IMR-90 (cell line): ENCODE measurements around the gene ANKRD33B. TPM values are rescaled to one million over a fixed set of nuclear protein-coding genes. Genes with fewer than 3 reads are reported as not detected.

Experiments used
- ATAC-seq: fragments of 200-7000 bp; cut with Tn5 transposase; 2 replicates; pipeline ENCODE4 v1.9.1; 2020; ENCODE audit warnings: low read depth, mild to moderate bottlenecking, moderate library complexity
- BruUV-seq: library from RNA; stranded (reverse); fragments of 400-500 nt; replicated peaks from 2 replicates; lab custom pipeline; 2021; lab: Mats Ljungman, UMichigan
- CTCF ChIA-PET: fragments of 300-600 bp; formaldehyde crosslinking; extraction: SDS; loops from one replicate; lab custom pipeline; 2021; ENCODE audit warnings: antibody characterized with exemption; lab: Yijun Ruan, JAX
- POLR2A ChIA-PET: fragments of 300-600 bp; sonication (Branson Sonifier 250); formaldehyde crosslinking; loops from one replicate; lab custom pipeline; 2022; ENCODE audit warnings: antibody characterized with exemption; ENCODE audit not compliant: unreplicated experiment; lab: Charles Lee
- DNase-seq: peaks from one replicate; pipeline ENCODE4 v3.0.0; 2013
- H2AFZ ChIP-seq: replicated peaks from 2 replicates; pipeline ENCODE3; 2013; ENCODE audit warnings: low read length, mild to moderate bottlenecking; ENCODE audit not compliant: poor library complexity
- H2AK5ac ChIP-seq: 2 replicates; pipeline ENCODE4 v1.6.1; 2013; ENCODE audit warnings: low read depth, low read length, inconsistent platforms
- H2AK9ac ChIP-seq: replicated peaks from 2 replicates; pipeline ENCODE3; 2013; ENCODE audit warnings: mild to moderate bottlenecking, low read depth, low read length, moderate library complexity; ENCODE audit not compliant: poor library complexity
- H2BK120ac ChIP-seq: 2 replicates; pipeline ENCODE4 v1.6.1; 2013; ENCODE audit warnings: low read depth, low read length, inconsistent platforms
- H2BK15ac ChIP-seq: 3 replicates; pipeline ENCODE4 v1.6.1; 2013; ENCODE audit warnings: low read depth, low read length, inconsistent platforms
- H2BK20ac ChIP-seq: 2 replicates; pipeline ENCODE4 v1.6.1; 2013; ENCODE audit warnings: low read depth, mild to moderate bottlenecking, inconsistent platforms, low read length, moderate library complexity
- H2BK5ac ChIP-seq: 2 replicates; pipeline ENCODE4 v1.6.1; 2013; ENCODE audit warnings: mild to moderate bottlenecking, low read depth, low read length, inconsistent platforms; ENCODE audit not compliant: poor library complexity, severe bottlenecking
- H3K14ac ChIP-seq: replicated peaks from 2 replicates; pipeline ENCODE4 v1.6.1; 2013; ENCODE audit warnings: low read depth, low read length, inconsistent platforms
- H3K18ac ChIP-seq: 2 replicates; pipeline ENCODE4 v1.6.1; 2013; ENCODE audit warnings: low read depth, low read length, control low read depth
- H3K23ac ChIP-seq: 2 replicates; pipeline ENCODE4 v1.6.1; 2013; ENCODE audit warnings: low read depth, low read length, inconsistent platforms
- H3K27ac ChIP-seq: 2 replicates; pipeline ENCODE4 v1.5.1; 2013; ENCODE audit warnings: mild to moderate bottlenecking, control low read depth, low read length; ENCODE audit not compliant: insufficient read depth
- H3K27me3 ChIP-seq: 2 replicates; pipeline ENCODE4 v1.6.1; 2013; ENCODE audit warnings: low read length; ENCODE audit not compliant: control insufficient read depth, insufficient read depth
- H3K36me3 ChIP-seq: 2 replicates; pipeline ENCODE4 v1.6.1; 2013; ENCODE audit warnings: low read length, mixed read lengths; ENCODE audit not compliant: control insufficient read depth, insufficient read depth
- H3K4ac ChIP-seq: 2 replicates; pipeline ENCODE4 v1.6.1; 2013; ENCODE audit warnings: low read depth, low read length, inconsistent platforms
- H3K4me1 ChIP-seq: 2 replicates; pipeline ENCODE4 v1.6.1; 2013; ENCODE audit warnings: low read length, mixed read lengths; ENCODE audit not compliant: control insufficient read depth, insufficient read depth
- H3K4me2 ChIP-seq: 2 replicates; pipeline ENCODE4 v1.6.1; 2013; ENCODE audit warnings: low read depth, mild to moderate bottlenecking, control low read depth, low read length, moderate library complexity
- H3K4me3 ChIP-seq: 2 replicates; pipeline ENCODE4 v1.5.1; 2013; ENCODE audit warnings: low read depth, mild to moderate bottlenecking, control low read depth, low read length, moderate library complexity; ENCODE audit not compliant: insufficient read depth
- H3K56ac ChIP-seq: 2 replicates; pipeline ENCODE4 v1.6.1; 2013; ENCODE audit warnings: low read length, inconsistent platforms; ENCODE audit not compliant: insufficient read depth; ENCODE audit errors: extremely low read depth
- H3K79me1 ChIP-seq, 2 experiments: 2 replicates each; pipeline ENCODE4 v1.6.1; 2013; ENCODE audit warnings: low read length in 2 of 2, inconsistent platforms in 1 of 2, low read depth in 1 of 2
- H3K9ac ChIP-seq: 2 replicates; pipeline ENCODE4 v1.6.1; 2013; ENCODE audit warnings: low read depth, low read length, control low read depth
- H3K9me1 ChIP-seq: 2 replicates; pipeline ENCODE4 v1.6.1; 2013; ENCODE audit warnings: low read length, inconsistent platforms; ENCODE audit not compliant: insufficient read depth
- H3K9me3 ChIP-seq: 2 replicates; pipeline ENCODE4 v1.6.1; 2013; ENCODE audit warnings: low read length; ENCODE audit not compliant: control insufficient read depth, insufficient read depth
- H4K20me1 ChIP-seq: 2 replicates; pipeline ENCODE4 v1.6.1; 2013; ENCODE audit warnings: low read length, inconsistent platforms; ENCODE audit not compliant: insufficient read depth
- H4K5ac ChIP-seq: 2 replicates; pipeline ENCODE4 v1.6.1; 2013; ENCODE audit warnings: mild to moderate bottlenecking, low read depth, low read length, control low read depth
- H4K8ac ChIP-seq, 2 experiments: 2 replicates each; pipeline ENCODE4 v1.6.1; 2013; ENCODE audit warnings: low read depth in 2 of 2, low read length in 2 of 2, control low read depth in 1 of 2, inconsistent platforms in 1 of 2
- H4K91ac ChIP-seq: 2 replicates; pipeline ENCODE4 v1.6.1; 2013; ENCODE audit warnings: low read depth, low read length, inconsistent platforms; ENCODE audit not compliant: insufficient read depth
- ELK1 ChIP-seq: fragments of 150-350 bp; IDR thresholded peaks from 2 replicates; pipeline ENCODE4 v1.6.1; 2016; ENCODE audit warnings: low read depth, mild to moderate bottlenecking, low read length, moderate library complexity, borderline replicate concordance
- MAFK ChIP-seq: IDR thresholded peaks from 2 replicates; pipeline ENCODE4 v1.6.1; 2012; ENCODE audit warnings: low read depth, low read length, improper control_type of control experiment
- MAZ ChIP-seq: IDR thresholded peaks from 2 replicates; pipeline ENCODE4 v1.6.1; 2012; ENCODE audit warnings: low read depth, mild to moderate bottlenecking, low read length, improper control_type of control experiment, moderate library complexity, borderline replicate concordance
- NFE2L2 ChIP-seq: fragments of 150-350 bp; IDR thresholded peaks from 2 replicates; pipeline ENCODE4 v1.6.1; 2016; ENCODE audit warnings: low read depth, mild to moderate bottlenecking, low read length
- POLR2A ChIP-seq: IDR thresholded peaks from 2 replicates; pipeline ENCODE4 v1.6.1; 2012; ENCODE audit warnings: mild to moderate bottlenecking, low read depth, low read length
- RAD21 ChIP-seq: IDR thresholded peaks from 2 replicates; pipeline ENCODE4 v1.6.1; 2012; ENCODE audit warnings: low read length, improper control_type of control experiment
- RCOR1 ChIP-seq: IDR thresholded peaks from 2 replicates; pipeline ENCODE4 v1.6.1; 2012; ENCODE audit warnings: mild to moderate bottlenecking, low read length, improper control_type of control experiment; ENCODE audit not compliant: insufficient replicate concordance
- RFX5 ChIP-seq: IDR thresholded peaks from 2 replicates; pipeline ENCODE4 v1.8.0; 2012; ENCODE audit warnings: low read depth, mild to moderate bottlenecking, low read length, moderate library complexity
- SMC3 ChIP-seq: fragments of 150-350 bp; IDR thresholded peaks from 2 replicates; pipeline ENCODE4 v1.6.1; 2016; ENCODE audit warnings: low read depth, mild to moderate bottlenecking, antibody characterized with exemption, low read length, moderate library complexity
- WGBS, 2 experiments: methylation state at CpG; one replicate each; pipeline versions ENCODE4 v1.1.5 to v1.1.7; 2013; ENCODE audit warnings: missing lambda C conversion rate in 2 of 2; ENCODE audit not compliant: insufficient read length in 1 of 2; ENCODE audit errors: extremely low coverage in 2 of 2; 5-methylcytosine and 5-hydroxymethylcytosine counted together
- dilution Hi-C: fragments of 300-500 bp; cut with HindIII; formaldehyde crosslinking; loops from one replicate; pipeline ENCODE4 v1.14.3; 2018; ENCODE audit warnings: low sequenced_read_pairs; ENCODE audit not compliant: unreplicated experiment
- in situ Hi-C: fragments of 300-500 bp; cut with MboI; formaldehyde crosslinking; loops from 3 replicates; pipeline ENCODE4 v1.14.3; 2019; ENCODE audit warnings: low sequenced_read_pairs, inconsistent platforms, mixed read lengths
- intact Hi-C: fragments of 100-400 bp; cut with micrococcal nuclease; formaldehyde crosslinking; loops from 2 replicates; pipeline ENCODE4 v1.10.0; 2022
- polyA plus RNA-seq, 3 experiments: library from polyadenylated mRNA; depleted of rRNA; stranded (reverse); fragments of >200 nt; gene quantifications; 2 replicates each; pipeline ENCODE4 v1.2.3, GENCODE V29; 2012; ENCODE audit warnings: low replicate concordance in 1 of 3
- total RNA-seq: library from RNA; depleted of rRNA; stranded (reverse); fragments of >200 nt; gene quantifications from 2 replicates; pipeline ENCODE4 v1.2.3, GENCODE V29; 2012

ANKRD33B gene
- total and polyA plus RNA-seq, 2 of the 4 experiments (the other 2 are of a cell fraction), result 2.5 to 3.3 TPM

- no peak overlapping the region for H4K5ac ChIP-seq
- H4K8ac ChIP-seq, result no peak overlapping the region
- TF ChIP-seq NFE2L2 (no peak), MAZ (no peak), RCOR1 (no peak), ELK1 (no peak), RFX5 (no peak), MAFK (no peak), RAD21 (no peak), POLR2A (no peak), SMC3 (no peak)
- no peak overlapping the region for H2AK5ac ChIP-seq
- no peak overlapping the region for H3K9ac ChIP-seq
- intact Hi-C loops (no loop called here), in situ Hi-C loops (no loop called here), dilution Hi-C loops (no loop called here)
- peaks cover 1% of the 10 kb centered on the region; the same call in 1 of the 2 replicates for H3K36me3 ChIP-seq
- 80% methylated on average over 2 of the region's 8 CpGs; no CpG with 5 or more reads in 1 of the 2 experiments for WGBS, 2 experiments
- peaks cover 48% of the 10 kb centered on the region for H4K20me1 ChIP-seq
- no peak overlapping the region for H3K56ac ChIP-seq
- no peak overlapping the region for H2BK5ac ChIP-seq
- H3K27me3 ChIP-seq, result no peaks in the 10 kb centered on the region
- ChIA-PET CTCF (no interaction called here), POLR2A (no interaction called here)
- peaks cover 30 to 67% of the 10 kb centered on the region in 2 experiments for H3K79me1 ChIP-seq
- H2AK9ac ChIP-seq, result no peak overlapping the region
- DNase-seq (no peak), ATAC-seq (no peak)
- peaks cover 12% of the 10 kb centered on the region for H3K9me1 ChIP-seq
- H2AFZ ChIP-seq, result no peak overlapping the region
- H3K14ac ChIP-seq, result no peak overlapping the region
- H3K4me3 ChIP-seq, result no peak overlapping the region
- no TSS peak for BruUV-seq
- H3K18ac ChIP-seq, result no peak overlapping the region
- H4K91ac ChIP-seq, result no peak overlapping the region
- no peak overlapping the region for H3K27ac ChIP-seq
- H3K4me1 ChIP-seq, result peaks cover 4% of the 10 kb centered on the region; the same call in 1 of the 2 replicates
- H3K4me2 ChIP-seq, result no peak overlapping the region
- H3K23ac ChIP-seq, result no peak overlapping the region
- no peaks in the 10 kb centered on the region for H3K9me3 ChIP-seq
- H2BK15ac ChIP-seq, result no peak overlapping the region
- no peak overlapping the region for H2BK20ac ChIP-seq
- H2BK120ac ChIP-seq, result no peak overlapping the region
- no peak overlapping the region for H3K4ac ChIP-seq
Observed at GRCh38 chr5:10588109-10588775, 24.4 kb downstream of the ANKRD33B start.
